Thoracic aorta (tissue), 2 donors: ENCODE results near the gene MACF1. TPM values are rescaled to one million over a fixed set of nuclear protein-coding genes. Genes with fewer than 3 reads are reported as not detected.

ENCODE experiments used
- ATAC-seq: fragments of 150-250 bp; one replicate; pipeline ENCODE4 v1.8.0; 2017; ENCODE audit warnings: low read depth; ENCODE audit not compliant: insufficient number of reproducible peaks, low FRiP score
- DNase-seq: peaks from one replicate; pipeline ENCODE4 v3.0.0-alpha.2; 2020; ENCODE audit warnings: low spot score
- H3K27ac ChIP-seq, 2 donors: fragments of 200-600 bp; sonication (generic); 1 replicate in 1 of 2; 2 replicates in 1 of 2; pipeline ENCODE4 v1.5.1; 2016; ENCODE audit warnings: mild to moderate bottlenecking in 2 of 2, moderate library complexity in 2 of 2
- H3K27me3 ChIP-seq: fragments of 200-600 bp; sonication (generic); replicated peaks from 2 replicates; pipeline ENCODE4 v1.6.0; 2016; ENCODE audit warnings: mild to moderate bottlenecking; ENCODE audit not compliant: insufficient read depth
- H3K36me3 ChIP-seq: fragments of 200-600 bp; sonication (generic); one replicate; pipeline ENCODE4 v1.5.1; 2016
- H3K4me1 ChIP-seq, 2 donors: fragments of 200-600 bp; sonication (generic); 1 replicate in 1 of 2; 2 replicates in 1 of 2; pipeline versions ENCODE4 v1.5.1 to v1.6.0; 2016; ENCODE audit warnings: low read depth in 2 of 2, mild to moderate bottlenecking in 1 of 2; ENCODE audit not compliant: control insufficient read depth in 1 of 2
- H3K4me3 ChIP-seq: fragments of 200-600 bp; sonication (generic); 2 replicates; pipeline ENCODE4 v1.5.1; 2016; ENCODE audit warnings: mild to moderate bottlenecking
- H3K9me3 ChIP-seq: fragments of 200-600 bp; sonication (generic); 2 replicates; pipeline ENCODE4 v1.5.1; 2016
- CTCF ChIP-seq: fragments of 200-600 bp; sonication (generic); IDR thresholded peaks from one replicate; pipeline ENCODE4 v1.5.1; 2019; ENCODE audit warnings: antibody characterized with exemption
- total RNA-seq, 2 donors: library from RNA; depleted of rRNA; stranded (reverse); fragments of >200 nt; gene quantifications; one replicate each; pipeline versions ENCODE4 v1.1.0 to v1.2.3, GENCODE V29; 2016

The MACF1 gene
- total RNA-seq, 2 donors from 2014 or later = 604 to 650 TPM

GRCh38 chr1:39391691-39392679, 187.5 kb downstream of the MACF1 start:
- DNase-seq = no peak
- Histone ChIP-seq H3K36me3 (peaks cover 10% of the 10 kb centered on the region), H3K4me1 (peaks cover 72 to 99% of the 10 kb centered on the region in 2 donors), H3K27me3 (no peaks in the 10 kb centered on the region), H3K9me3 (no peaks in the 10 kb centered on the region), H3K27ac (peak overlapping the region; percentile 75 to 80), H3K4me3 (peak overlapping the region; percentile 18)
- ATAC-seq = peak; percentile 39
- no peak for TF ChIP-seq CTCF

- no peak overlapping the region for H3K4me3 ChIP-seq
- H3K36me3 ChIP-seq = peaks cover 6% of the 10 kb centered on the region
- H3K27me3 ChIP-seq = no peaks in the 10 kb centered on the region
- H3K27ac ChIP-seq = peak overlapping the region; percentile 80 to 85
- DNase-seq = no peak
- no peaks in the 10 kb centered on the region for H3K9me3 ChIP-seq
- no peak for TF ChIP-seq CTCF
- peaks cover 77 to 99% of the 10 kb centered on the region in 2 donors for H3K4me1 ChIP-seq
- ATAC-seq = no peak
Measured at GRCh38 chr1:39392851-39393573, 188.5 kb downstream of the MACF1 start.

DNA sequence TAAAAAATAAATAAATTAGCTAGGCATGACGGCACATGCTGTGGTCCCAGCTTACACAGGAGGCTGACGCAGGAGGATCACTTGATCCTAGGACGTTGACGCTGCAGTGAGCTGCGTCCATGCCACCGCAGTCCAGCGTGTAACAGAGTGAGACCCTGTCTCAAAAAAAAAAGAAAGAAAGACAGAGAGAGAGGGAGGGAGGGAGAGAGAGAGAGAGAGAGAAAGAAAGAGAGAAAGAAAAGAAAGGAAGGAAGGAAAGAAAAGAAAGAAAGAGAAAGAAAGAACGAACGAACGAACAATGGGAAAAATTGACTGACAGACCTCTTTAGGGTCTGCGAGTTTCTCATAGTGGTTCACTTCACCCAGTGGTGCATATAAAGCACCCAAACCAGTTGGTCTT, 189.2 kb downstream of the MACF1 start:
- Histone ChIP-seq H3K36me3 (peaks cover under 1% of the 10 kb centered on the region), H3K27me3 (no peaks in the 10 kb centered on the region), H3K27ac (peak overlapping the region; percentile 59 to 85), H3K4me1 (peaks cover 76 to 99% of the 10 kb centered on the region in 2 donors), H3K4me3 (no peak overlapping the region), H3K9me3 (no peaks in the 10 kb centered on the region)
- TF ChIP-seq CTCF = no peak
- ATAC-seq (no peak), DNase-seq (no peak)

DNA sequence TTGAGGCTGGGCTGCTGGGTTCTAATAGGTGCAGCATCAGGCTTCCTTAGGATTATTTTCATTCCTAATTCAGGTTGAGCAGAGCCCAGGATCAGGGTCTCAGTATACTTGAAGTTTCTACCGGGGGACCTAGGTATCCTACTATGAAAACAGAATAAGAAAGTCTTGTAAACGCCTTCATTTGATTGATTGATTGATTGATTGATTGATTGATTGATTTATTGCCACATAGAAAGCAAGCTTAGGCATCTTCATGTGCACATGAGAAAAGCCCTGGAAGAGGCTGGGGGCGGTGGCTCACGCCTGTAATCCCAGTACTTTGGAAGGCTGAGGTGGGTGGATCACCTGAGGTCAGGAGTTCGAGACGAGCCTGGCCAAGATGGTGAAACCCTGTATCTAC, 189.6 kb downstream of the MACF1 start:
- Histone ChIP-seq H3K4me3 (no peak overlapping the region), H3K27ac (peak overlapping the region; percentile 83 to 85), H3K4me1 (peaks cover 79 to 99% of the 10 kb centered on the region in 2 donors), H3K27me3 (no peaks in the 10 kb centered on the region), H3K36me3 (no peaks in the 10 kb centered on the region), H3K9me3 (no peaks in the 10 kb centered on the region)
- ATAC-seq = no peak
- DNase-seq = no peak
- TF ChIP-seq CTCF = no peak

DNA sequence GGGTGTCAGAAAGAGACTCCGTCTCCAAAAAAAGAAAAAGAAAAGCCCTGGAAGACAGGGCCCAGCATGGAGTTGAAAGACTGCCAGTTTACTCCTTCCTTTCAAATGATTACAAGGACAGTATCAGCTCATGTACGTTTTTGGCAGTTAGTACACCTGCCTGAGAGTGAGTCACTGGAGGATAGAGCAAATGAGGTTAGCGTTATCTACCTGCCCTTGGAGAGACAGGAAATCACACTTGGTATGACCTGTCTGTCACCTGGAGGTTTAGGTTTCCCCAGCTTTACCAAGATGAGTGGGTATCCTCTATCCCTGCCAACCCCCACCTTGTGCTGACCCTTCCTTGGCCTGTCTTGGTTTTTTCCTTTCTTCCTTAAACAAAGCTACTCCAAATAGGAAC, 190.1 kb downstream of the MACF1 start:
- H3K27me3 ChIP-seq = no peaks in the 10 kb centered on the region
- H3K27ac ChIP-seq = peak overlapping the region; percentile 83 to 85
- no peaks in the 10 kb centered on the region for H3K36me3 ChIP-seq
- H3K4me1 ChIP-seq = peaks cover 80 to 99% of the 10 kb centered on the region in 2 donors
- DNase-seq (no peak), ATAC-seq (no peak)
- H3K9me3 ChIP-seq = no peaks in the 10 kb centered on the region
- no peak for TF ChIP-seq CTCF
- no peak overlapping the region for H3K4me3 ChIP-seq
